Effector CD4-positive, alpha-beta T cell (primary cell): ENCODE measurements around the gene CAPN3.

Source experiments
- DNase-seq: peaks from one replicate; pipeline ENCODE4 v3.0.0-alpha.2; 2020

The CAPN3 gene

DNA sequence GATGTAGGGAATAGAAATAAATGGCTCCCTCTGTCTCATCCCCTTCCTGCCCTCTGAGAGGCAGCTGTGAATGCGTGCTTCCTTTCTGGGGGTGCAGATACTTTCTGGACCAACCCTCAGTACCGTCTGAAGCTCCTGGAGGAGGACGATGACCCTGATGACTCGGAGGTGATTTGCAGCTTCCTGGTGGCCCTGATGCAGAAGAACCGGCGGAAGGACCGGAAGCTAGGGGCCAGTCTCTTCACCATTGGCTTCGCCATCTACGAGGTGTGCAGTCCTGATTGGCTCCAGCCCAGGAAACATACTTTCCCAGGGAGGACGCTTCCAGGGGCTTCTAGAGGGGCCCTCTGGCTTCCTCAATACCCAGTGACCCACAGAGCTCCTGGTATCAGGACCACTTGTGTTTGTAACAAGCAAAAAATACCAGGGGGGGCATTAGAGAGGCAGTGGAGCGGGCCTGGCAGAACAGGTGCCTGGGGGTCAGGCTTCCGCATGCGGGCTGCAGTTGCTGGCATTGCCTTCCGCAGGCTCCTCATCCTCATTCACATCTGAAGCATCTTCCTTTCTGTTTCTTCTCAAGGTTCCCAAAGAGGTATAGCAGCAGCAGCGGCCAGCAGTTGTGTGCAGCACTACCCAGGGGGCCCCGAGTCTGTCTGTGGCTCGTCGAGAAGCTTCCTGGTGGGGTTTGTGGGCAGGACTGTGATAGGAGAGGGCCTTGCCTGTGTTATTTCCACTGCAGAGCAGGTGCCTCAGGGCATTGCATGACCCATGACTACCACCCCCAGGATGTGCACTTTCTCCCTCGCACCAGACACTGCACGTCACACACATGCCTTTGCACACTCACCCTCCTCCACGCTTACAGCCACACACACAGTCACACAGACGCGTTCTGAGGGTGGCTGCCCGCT is 42.5 kb downstream of the CAPN3 start:
- no peak for DNase-seq

DNA sequence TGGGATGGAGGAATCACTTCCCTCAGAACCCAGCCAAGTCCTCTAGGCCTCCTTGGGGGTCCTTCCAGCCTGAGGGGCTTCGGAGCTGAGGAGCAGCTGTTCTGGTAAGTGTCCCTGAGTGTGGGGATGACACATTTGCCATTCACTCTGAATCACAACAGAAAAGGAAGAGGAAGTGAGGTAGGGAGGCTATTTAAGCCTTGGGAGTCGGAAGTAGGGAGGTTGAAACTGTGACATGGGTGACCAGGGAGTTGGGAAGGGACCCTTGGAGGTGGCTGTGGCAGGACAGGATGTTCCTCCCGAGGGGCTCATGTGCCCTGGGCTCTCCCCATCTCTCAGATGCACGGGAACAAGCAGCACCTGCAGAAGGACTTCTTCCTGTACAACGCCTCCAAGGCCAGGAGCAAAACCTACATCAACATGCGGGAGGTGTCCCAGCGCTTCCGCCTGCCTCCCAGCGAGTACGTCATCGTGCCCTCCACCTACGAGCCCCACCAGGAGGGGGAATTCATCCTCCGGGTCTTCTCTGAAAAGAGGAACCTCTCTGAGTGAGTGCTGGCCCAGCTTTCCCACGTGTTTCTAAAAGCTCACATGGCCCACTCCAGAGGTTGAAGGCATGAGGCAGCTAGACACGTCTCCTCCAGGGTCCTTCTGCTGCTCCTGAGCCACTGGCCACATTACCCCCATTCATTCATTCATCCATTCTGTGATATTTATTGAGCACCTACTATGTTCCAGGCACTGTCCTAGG is 43.3 kb downstream of the CAPN3 start:
- no peak for DNase-seq

DNA sequence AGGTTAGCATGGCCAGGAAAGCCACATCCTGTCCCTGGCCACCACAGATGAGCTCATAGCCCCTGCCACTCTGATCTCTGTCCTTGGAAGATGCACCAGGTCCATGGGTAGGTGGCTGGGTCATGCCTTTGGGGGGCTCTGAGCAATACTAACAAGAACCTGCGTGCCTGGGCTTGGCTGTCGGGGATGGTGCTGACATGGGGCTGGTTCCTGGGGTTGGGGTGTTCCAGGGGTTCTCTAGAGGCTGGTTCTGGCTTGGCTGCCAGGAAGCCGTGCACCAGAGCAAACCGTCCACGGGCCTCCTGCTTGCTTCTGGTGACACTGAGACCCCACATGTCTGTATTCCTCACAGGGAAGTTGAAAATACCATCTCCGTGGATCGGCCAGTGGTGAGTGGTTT is 44.1 kb downstream of the CAPN3 start:
- DNase-seq: no peak

GRCh38 chr15:42404461-42405235 is 45.3 kb downstream of the CAPN3 start:
- DNase-seq: no peak

DNA sequence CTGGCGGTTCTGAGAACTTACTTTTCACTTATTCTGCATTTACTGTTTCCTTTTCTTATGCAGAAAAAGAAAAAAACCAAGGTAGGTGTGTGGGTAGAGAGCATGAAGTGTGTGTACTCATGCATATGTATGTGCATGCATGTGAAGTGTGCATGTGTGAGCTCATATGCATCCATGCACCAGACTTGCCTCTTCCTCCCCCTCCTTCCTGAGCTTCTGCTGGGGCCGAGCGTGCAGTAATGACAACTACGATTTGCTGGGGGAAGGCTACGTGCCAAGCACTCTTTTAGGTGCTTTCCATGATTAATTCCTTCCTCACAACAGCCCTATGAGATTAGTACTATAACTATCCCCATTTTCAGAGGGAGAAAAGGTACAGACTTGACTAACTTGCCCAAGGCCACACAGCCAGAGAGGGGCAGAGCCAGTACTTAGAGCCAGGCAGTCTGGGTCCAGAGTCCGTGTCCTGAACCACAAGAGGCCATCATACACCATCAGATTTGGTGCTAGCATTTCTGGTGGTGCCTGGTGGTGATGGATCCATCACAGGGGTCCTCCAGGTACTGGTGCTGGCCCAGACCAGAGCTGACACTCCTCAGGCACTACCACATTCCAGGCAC is 46.7 kb downstream of the CAPN3 start:
- no peak for DNase-seq

DNA sequence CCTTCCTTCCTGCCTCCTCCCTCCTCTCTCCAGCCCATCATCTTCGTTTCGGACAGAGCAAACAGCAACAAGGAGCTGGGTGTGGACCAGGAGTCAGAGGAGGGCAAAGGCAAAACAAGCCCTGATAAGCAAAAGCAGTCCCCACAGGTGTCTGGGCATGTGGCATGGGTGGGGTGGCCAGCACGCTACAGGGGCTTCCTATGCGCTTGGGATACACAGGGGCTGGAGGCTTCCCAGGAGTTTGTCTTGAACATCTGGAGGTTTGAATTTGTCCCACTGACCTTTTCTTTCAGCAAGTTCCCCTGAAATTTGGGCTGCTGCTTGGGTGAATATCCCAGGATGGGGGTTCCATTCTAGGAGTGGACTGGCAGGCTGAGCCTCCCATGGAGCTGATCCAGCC is 48.9 kb downstream of the CAPN3 start:
- DNase-seq: no peak

DNA sequence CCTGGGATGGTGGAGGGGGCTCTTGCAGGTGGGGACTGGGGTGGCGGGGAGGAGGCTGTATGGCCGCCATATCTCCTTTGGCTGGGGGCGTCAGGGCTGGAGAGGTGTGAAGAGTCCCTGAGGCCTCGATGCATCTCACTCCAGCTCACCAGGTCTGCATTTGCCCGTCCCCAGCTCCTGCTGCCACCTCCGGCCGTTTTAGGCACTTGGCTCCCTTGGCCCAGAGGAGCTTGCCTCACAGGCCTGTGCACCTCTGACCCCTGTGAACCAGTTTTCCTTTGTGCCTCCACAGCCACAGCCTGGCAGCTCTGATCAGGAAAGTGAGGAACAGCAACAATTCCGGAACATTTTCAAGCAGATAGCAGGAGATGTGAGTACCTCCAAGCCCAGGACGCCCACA is 49.7 kb downstream of the CAPN3 start:
- no peak for DNase-seq

GRCh38 chr15:42411884-42412283 is 52.6 kb downstream of the CAPN3 start:
- DNase-seq: no peak

GRCh38 chr15:42413920-42414319 is 54.6 kb downstream of the CAPN3 start:
- no peak for DNase-seq

DNA sequence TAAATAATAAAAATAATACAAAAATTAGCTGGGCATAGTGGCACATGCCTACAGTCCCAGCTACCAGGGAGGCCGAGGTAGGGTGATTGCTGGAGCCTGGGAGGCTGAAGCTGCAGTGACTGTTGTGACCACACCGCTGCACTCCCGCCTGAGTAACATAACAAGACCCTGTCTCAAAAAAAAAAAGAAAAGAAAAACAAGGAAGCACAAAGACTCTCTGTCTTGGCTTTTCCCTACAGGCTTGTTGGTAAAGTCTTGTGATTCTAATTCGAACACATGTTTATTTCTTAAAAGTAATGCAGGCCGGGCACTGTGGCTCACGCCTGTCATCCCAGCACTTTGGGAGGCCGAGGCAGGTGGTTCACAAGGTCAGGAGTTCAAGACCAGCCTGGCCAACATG is 60.1 kb downstream of the CAPN3 start:
- DNase-seq: no peak

DNA sequence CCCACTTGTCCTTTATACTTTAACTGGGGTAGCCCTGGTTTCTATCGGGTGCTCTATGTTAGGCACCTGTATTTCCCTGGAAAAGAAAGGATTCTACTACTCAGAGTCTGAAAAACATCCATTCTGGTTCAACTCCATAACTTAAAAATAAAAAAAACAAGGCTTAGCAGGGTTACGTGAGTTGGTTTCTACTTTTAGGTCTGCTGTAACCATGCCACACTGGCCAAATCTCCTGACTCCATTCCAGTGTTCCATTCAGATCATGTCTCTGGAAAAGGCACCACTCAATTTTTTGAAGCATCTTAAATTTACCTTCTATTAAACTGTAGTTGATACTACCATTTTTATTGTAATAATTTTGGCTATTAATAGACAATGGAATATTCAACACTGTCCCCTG is 62.1 kb downstream of the CAPN3 start:
- no peak for DNase-seq

GRCh38 chr15:42427429-42428223 is 68.3 kb downstream of the CAPN3 start:
- DNase-seq: no peak

DNA sequence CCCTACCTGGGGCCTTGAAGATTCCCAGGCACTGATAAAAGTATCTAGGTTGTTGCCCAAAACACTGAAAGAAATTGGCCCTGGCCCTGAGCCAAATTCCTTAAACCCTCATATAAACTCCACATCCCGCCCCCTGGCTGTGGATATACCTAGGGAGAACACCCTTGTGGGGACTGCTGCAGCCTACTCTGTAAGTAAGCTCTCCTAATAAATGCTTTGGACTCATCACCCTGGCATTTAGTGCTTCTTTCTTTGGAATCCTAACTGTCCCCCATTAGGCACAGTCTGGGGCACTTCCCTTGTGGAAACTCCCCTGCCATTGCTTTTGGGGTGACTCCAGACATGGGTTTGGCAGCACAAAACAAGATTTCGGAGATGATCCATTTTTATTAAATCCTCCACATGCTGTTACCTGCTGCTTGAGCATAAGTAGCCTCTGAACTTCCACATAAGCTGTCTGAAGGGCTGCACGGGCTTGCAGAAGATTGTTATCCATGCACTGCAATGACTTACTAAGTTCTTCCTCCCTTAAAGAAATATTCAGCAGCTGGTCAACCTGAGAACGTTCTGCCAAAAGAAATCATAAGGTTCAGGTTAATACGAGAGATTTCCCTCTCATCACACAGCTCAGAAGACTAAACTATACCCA is 85.2 kb downstream of the CAPN3 start:
- no peak for DNase-seq

DNA sequence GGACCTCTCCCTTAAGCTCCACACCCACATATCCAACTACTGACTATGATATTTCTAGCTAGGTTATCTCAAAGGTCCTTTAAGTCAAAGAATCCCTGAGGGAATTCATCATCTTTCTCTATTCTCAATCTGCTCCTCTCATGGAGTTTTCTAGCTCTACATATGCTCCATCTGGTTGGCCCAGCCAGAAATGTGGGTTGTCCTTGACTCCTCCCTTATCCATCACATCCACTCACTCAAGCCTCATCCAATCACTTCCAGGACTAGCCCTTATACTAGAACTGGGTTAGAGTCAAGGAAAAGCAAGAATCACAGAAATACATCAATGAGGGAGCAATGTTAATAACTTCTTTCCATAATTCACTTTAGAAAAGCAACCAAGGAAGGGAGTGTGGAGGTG is 86.2 kb downstream of the CAPN3 start:
- DNase-seq: no peak

- no peak for DNase-seq
Measured at GRCh38 chr15:42447599-42447998, 88.3 kb downstream of the CAPN3 start.

DNA sequence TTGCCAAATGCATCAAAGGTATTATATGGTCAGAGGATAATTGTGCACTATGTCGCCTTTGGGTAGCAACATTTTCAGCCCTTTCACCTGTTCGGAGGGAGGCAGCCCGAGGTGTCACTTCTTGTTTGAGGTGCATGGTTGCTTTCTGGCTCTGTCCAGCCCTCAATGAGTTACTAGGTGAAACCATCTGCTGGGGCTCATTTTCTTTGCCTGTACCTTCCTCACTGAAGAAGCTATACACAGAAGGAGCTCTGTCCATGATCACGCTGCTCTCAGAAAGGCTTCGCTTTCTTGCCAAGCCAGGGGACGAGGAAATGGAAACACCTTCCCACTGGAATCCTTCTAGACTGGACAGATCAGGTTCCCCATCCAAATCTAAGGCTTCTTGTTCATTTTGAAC is 89.0 kb downstream of the CAPN3 start:
- DNase-seq: no peak

DNA sequence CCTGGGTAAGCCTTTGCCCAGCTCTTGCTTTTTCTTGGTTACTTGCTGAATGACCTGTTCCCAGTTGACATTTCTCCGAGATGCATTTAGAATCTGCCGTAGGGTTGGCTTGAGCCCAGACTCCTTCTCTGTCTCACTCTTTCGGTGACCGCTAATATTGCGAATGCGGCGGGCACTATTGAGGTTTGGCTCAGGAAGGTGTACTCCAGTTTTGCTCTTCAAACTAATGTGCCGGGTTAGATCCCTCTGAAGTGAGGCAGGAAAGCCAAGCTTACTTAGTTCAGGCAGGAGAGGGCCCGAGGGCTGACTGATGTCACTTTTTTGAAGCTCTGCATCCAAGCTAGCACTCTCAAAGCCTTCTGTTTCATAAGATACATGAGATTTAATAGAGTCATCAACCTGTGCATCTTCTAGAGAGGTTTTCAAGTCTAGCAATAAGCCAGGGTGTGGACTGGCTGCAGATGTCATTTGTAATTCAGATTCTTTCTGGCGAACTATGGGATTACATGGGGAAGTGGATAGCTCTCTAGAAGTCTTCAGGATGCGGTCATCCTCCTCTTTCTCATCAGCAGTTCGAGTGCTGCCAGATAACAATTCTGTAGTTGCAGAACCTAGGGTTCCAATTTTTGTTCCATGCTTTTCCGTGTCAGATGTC is 90.6 kb downstream of the CAPN3 start:
- DNase-seq: no peak

GRCh38 chr15:42450425-42450790 is 91.1 kb downstream of the CAPN3 start:
- no peak for DNase-seq

DNA sequence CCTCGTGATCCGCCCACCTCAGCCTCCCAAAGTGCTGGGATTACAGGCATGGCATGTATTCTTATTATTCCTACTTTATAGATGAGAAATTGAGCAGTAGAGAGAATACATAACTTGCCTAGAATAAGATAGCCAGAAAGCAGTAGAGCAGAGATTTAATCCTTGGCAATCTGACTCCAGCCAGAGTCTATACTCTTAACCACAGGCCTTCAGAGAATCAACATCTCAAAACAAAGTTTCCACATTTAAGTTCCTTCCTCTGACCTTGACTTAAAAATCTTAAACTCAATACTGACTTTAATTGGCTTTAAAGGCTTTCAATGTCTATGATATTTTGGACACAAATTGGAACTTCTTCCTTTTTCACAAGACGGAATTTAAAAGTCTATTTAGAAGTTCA is 94.5 kb downstream of the CAPN3 start:
- DNase-seq: no peak

GRCh38 chr15:42456531-42456930 is 97.2 kb downstream of the CAPN3 start:
- no peak for DNase-seq

GRCh38 chr15:42456971-42457370 is 97.7 kb downstream of the CAPN3 start:
- no peak for DNase-seq
